GM23338 (cell line): ENCODE results near the gene APRT.

Experiments
- CREB1 ChIP-seq: fragments of 250-450 bp; sonication (Bioruptor Pico); IDR thresholded peaks from 2 replicates; pipeline ENCODE4 v1.5.0; 2020; ENCODE audit warnings: low read depth, mild to moderate bottlenecking, moderate library complexity
- CTCF ChIP-seq, 2 experiments: fragments of 200-600 bp in 1 of 2; sonication (generic) in 1 of 2; conservative IDR thresholded peaks; 2 replicates each; pipeline versions ENCODE4 v1.5.1 to v1.6.1; 2016 to 2017; ENCODE audit warnings: antibody characterized with exemption in 2 of 2, low read depth in 2 of 2, mild to moderate bottlenecking in 2 of 2, moderate library complexity in 1 of 2
- EZH2 ChIP-seq: fragments of 200-600 bp; sonication (generic); IDR thresholded peaks from one replicate; pipeline ENCODE4 v1.8.0; 2017; ENCODE audit warnings: antibody characterized with exemption, mild to moderate bottlenecking, low read depth; ENCODE audit not compliant: unreplicated experiment
- EZH2phosphoT487 ChIP-seq: fragments of 200-600 bp; sonication (generic); IDR thresholded peaks from one replicate; pipeline ENCODE4 v1.8.1; 2018; ENCODE audit warnings: antibody characterized with exemption; ENCODE audit not compliant: unreplicated experiment
- JUNB ChIP-seq: IDR thresholded peaks from one replicate; pipeline ENCODE4 v1.6.1; 2016; ENCODE audit warnings: antibody characterized with exemption; ENCODE audit not compliant: unreplicated experiment
- POLR2AphosphoS5 ChIP-seq: IDR thresholded peaks from 2 replicates; pipeline ENCODE4 v1.6.1; 2016; ENCODE audit warnings: antibody characterized with exemption, low read depth
- ZNF114 ChIP-seq: fragments of 250-450 bp; sonication (Bioruptor Pico); IDR thresholded peaks from 2 replicates; pipeline ENCODE4 v1.5.0; 2020; ENCODE audit warnings: mild to moderate bottlenecking, moderate library complexity
- ZNF331 ChIP-seq: fragments of 250-450 bp; sonication (Bioruptor Pico); IDR thresholded peaks from 2 replicates; pipeline ENCODE4 v1.5.0; 2020; ENCODE audit warnings: low read depth, mild to moderate bottlenecking, moderate library complexity
- TF ChIP-seq, protein P1 (sequence below): IDR thresholded peaks from one replicate; pipeline ENCODE4 v1.6.1; 2018; ENCODE audit warnings: antibody characterized with exemption; ENCODE audit not compliant: unreplicated experiment

GRCh38 chr16:88778541-88779065 lies 33.1 kb downstream of the APRT start:
- TF ChIP-seq CTCF (conservative IDR thresholded peaks at IDR 0.05; ENCODE audit: low read depth in 2 of 2) (no peak), POLR2AphosphoS5 (no peak), JUNB (no peak), EZH2phosphoT487 (no peak), ZNF331 (CRISPR knock-in tag) (no peak), EZH2 (no peak), CREB1 (no peak), ZNF114 (CRISPR knock-in tag) (no peak)
- TF ChIP-seq, protein P1, sequence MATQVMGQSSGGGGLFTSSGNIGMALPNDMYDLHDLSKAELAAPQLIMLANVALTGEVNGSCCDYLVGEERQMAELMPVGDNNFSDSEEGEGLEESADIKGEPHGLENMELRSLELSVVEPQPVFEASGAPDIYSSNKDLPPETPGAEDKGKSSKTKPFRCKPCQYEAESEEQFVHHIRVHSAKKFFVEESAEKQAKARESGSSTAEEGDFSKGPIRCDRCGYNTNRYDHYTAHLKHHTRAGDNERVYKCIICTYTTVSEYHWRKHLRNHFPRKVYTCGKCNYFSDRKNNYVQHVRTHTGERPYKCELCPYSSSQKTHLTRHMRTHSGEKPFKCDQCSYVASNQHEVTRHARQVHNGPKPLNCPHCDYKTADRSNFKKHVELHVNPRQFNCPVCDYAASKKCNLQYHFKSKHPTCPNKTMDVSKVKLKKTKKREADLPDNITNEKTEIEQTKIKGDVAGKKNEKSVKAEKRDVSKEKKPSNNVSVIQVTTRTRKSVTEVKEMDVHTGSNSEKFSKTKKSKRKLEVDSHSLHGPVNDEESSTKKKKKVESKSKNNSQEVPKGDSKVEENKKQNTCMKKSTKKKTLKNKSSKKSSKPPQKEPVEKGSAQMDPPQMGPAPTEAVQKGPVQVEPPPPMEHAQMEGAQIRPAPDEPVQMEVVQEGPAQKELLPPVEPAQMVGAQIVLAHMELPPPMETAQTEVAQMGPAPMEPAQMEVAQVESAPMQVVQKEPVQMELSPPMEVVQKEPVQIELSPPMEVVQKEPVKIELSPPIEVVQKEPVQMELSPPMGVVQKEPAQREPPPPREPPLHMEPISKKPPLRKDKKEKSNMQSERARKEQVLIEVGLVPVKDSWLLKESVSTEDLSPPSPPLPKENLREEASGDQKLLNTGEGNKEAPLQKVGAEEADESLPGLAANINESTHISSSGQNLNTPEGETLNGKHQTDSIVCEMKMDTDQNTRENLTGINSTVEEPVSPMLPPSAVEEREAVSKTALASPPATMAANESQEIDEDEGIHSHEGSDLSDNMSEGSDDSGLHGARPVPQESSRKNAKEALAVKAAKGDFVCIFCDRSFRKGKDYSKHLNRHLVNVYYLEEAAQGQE, result no peak
